Measurements from ENCODE around the gene KNCN.

The KNCN gene

GRCh38 chr1:46536527-46536926, 14.9 kb downstream of the KNCN start:
- H3K36me3 ChIP-seq (ENCODE audit: control insufficient read depth in 1 of 2, insufficient read depth in 2 of 2, low read length in 2 of 2): no peaks in the 10 kb centered on the region
- H2AFZ ChIP-seq (ENCODE audit: insufficient read depth, low read length, poor library complexity): no peak overlapping the region
- H3K23ac ChIP-seq (ENCODE audit: low read length): no peak overlapping the region
- H3K27me3 ChIP-seq (ENCODE audit: insufficient read depth, low read length): peaks cover 19% of the 10 kb centered on the region
- H4K8ac ChIP-seq (ENCODE audit: low read depth, low read length): no peak overlapping the region
- H3K4ac ChIP-seq (ENCODE audit: low read depth, low read length): no peak overlapping the region
- no peak overlapping the region for H3K9ac ChIP-seq (ENCODE audit: low read length)
- no peak overlapping the region for H3K18ac ChIP-seq (ENCODE audit: low read length)
- H4K12ac ChIP-seq (ENCODE audit: low read depth, low read length): no peak overlapping the region
- no CpG with 5 or more reads among the region's 1 CpG for WGBS (ENCODE audit: extremely low coverage, insufficient coverage, insufficient read length)
- DNase-seq: no peak
- H2BK120ac ChIP-seq (ENCODE audit: insufficient read depth, low read length, poor library complexity): no peak overlapping the region
- H2AK5ac ChIP-seq (ENCODE audit: low read length): no peak overlapping the region
- H3K27ac ChIP-seq (ENCODE audit: low read depth, low read length): no peak overlapping the region
- H3K4me1 ChIP-seq (ENCODE audit: control insufficient read depth in 1 of 2, insufficient read depth in 2 of 2, low read length in 2 of 2): peaks cover 0 to 3% of the 10 kb centered on the region in 2 experiments
- H3K4me3 ChIP-seq (ENCODE audit: low read depth, low read length): no peak overlapping the region
- peaks cover 2% of the 10 kb centered on the region for H3K9me3 ChIP-seq (ENCODE audit: insufficient read depth, low read depth, low read length)
- no peak overlapping the region for H3K4me2 ChIP-seq (ENCODE audit: low read length)
- H2BK5ac ChIP-seq (ENCODE audit: low read depth, low read length, poor library complexity): no peak overlapping the region
- no peak overlapping the region for H3K14ac ChIP-seq (ENCODE audit: low read length)
- no peak overlapping the region for H2BK12ac ChIP-seq (ENCODE audit: low read length)
- H3K79me1 ChIP-seq (ENCODE audit: low read length): no peaks in the 10 kb centered on the region
- no peaks in the 10 kb centered on the region for H3K79me2 ChIP-seq (ENCODE audit: control insufficient read depth, insufficient read depth, low read length, poor library complexity)
- H4K91ac ChIP-seq (ENCODE audit: low read depth, low read length): no peak overlapping the region

GRCh38 chr1:46535063-46535462, 16.4 kb downstream of the KNCN start:
- DNase-seq: peak; percentile 60 to 77
- H3K4me2 ChIP-seq (ENCODE audit: low read length): no peak overlapping the region
- H3K14ac ChIP-seq (ENCODE audit: low read length): no peak overlapping the region
- H3K79me1 ChIP-seq (ENCODE audit: low read length): no peaks in the 10 kb centered on the region
- H4K91ac ChIP-seq (ENCODE audit: low read depth, low read length): no peak overlapping the region
- H2AK5ac ChIP-seq (ENCODE audit: low read length): no peak overlapping the region
- no peak overlapping the region for H3K23ac ChIP-seq (ENCODE audit: low read length)
- peaks cover 19% of the 10 kb centered on the region for H3K27me3 ChIP-seq (ENCODE audit: insufficient read depth, low read length)
- H2AFZ ChIP-seq (ENCODE audit: insufficient read depth, low read length, poor library complexity): no peak overlapping the region
- H3K4me1 ChIP-seq (ENCODE audit: control insufficient read depth in 1 of 2, insufficient read depth in 2 of 2, low read length in 2 of 2): peaks cover 6 to 7% of the 10 kb centered on the region in 2 experiments
- no peaks in the 10 kb centered on the region for H3K79me2 ChIP-seq (ENCODE audit: control insufficient read depth, insufficient read depth, low read length, poor library complexity)
- H4K8ac ChIP-seq (ENCODE audit: low read depth, low read length): no peak overlapping the region
- no peak overlapping the region for H3K9ac ChIP-seq (ENCODE audit: low read length)
- no peaks in the 10 kb centered on the region for H3K36me3 ChIP-seq (ENCODE audit: control insufficient read depth in 1 of 2, insufficient read depth in 2 of 2, low read length in 2 of 2)
- H3K4me3 ChIP-seq (ENCODE audit: low read depth, low read length): no peak overlapping the region
- no peak overlapping the region for H2BK5ac ChIP-seq (ENCODE audit: low read depth, low read length, poor library complexity)
- H2BK120ac ChIP-seq (ENCODE audit: insufficient read depth, low read length, poor library complexity): no peak overlapping the region
- H4K12ac ChIP-seq (ENCODE audit: low read depth, low read length): no peak overlapping the region
- H2BK12ac ChIP-seq (ENCODE audit: low read length): no peak overlapping the region
- H3K27ac ChIP-seq (ENCODE audit: low read depth, low read length): no peak overlapping the region
- H3K4ac ChIP-seq (ENCODE audit: low read depth, low read length): no peak overlapping the region
- no CpG with 5 or more reads among the region's 2 CpGs for WGBS (ENCODE audit: extremely low coverage, insufficient coverage, insufficient read length)
- H3K9me3 ChIP-seq (ENCODE audit: insufficient read depth, low read depth, low read length): peaks cover 2% of the 10 kb centered on the region
- no peak overlapping the region for H3K18ac ChIP-seq (ENCODE audit: low read length)

GRCh38 chr1:46533179-46533864, 18.1 kb downstream of the KNCN start:
- H3K18ac ChIP-seq (ENCODE audit: low read length): no peak overlapping the region
- H3K9ac ChIP-seq (ENCODE audit: low read length): no peak overlapping the region
- H2BK5ac ChIP-seq (ENCODE audit: low read depth, low read length, poor library complexity): no peak overlapping the region
- H3K23ac ChIP-seq (ENCODE audit: low read length): no peak overlapping the region
- H3K4me3 ChIP-seq (ENCODE audit: low read depth, low read length): peak overlapping the region; percentile 60
- DNase-seq: peak in 1 of 2 donors; percentile 40
- no peaks in the 10 kb centered on the region for H3K79me2 ChIP-seq (ENCODE audit: control insufficient read depth, insufficient read depth, low read length, poor library complexity)
- H4K12ac ChIP-seq (ENCODE audit: low read depth, low read length): no peak overlapping the region
- H2BK12ac ChIP-seq (ENCODE audit: low read length): no peak overlapping the region
- H3K36me3 ChIP-seq (ENCODE audit: control insufficient read depth in 1 of 2, insufficient read depth in 2 of 2, low read length in 2 of 2): no peaks in the 10 kb centered on the region
- no peak overlapping the region for H2AFZ ChIP-seq (ENCODE audit: insufficient read depth, low read length, poor library complexity)
- no peak overlapping the region for H3K4ac ChIP-seq (ENCODE audit: low read depth, low read length)
- peak overlapping the region; percentile 86 for H3K4me2 ChIP-seq (ENCODE audit: low read length)
- H2AK5ac ChIP-seq (ENCODE audit: low read length): no peak overlapping the region
- peaks cover 2% of the 10 kb centered on the region for H3K9me3 ChIP-seq (ENCODE audit: insufficient read depth, low read depth, low read length)
- no peak overlapping the region for H2BK120ac ChIP-seq (ENCODE audit: insufficient read depth, low read length, poor library complexity)
- H4K91ac ChIP-seq (ENCODE audit: low read depth, low read length): no peak overlapping the region
- H3K14ac ChIP-seq (ENCODE audit: low read length): no peak overlapping the region
- no peaks in the 10 kb centered on the region for H3K79me1 ChIP-seq (ENCODE audit: low read length)
- peaks cover 6 to 7% of the 10 kb centered on the region in 2 experiments for H3K4me1 ChIP-seq (ENCODE audit: control insufficient read depth in 1 of 2, insufficient read depth in 2 of 2, low read length in 2 of 2)
- no peak overlapping the region for H4K8ac ChIP-seq (ENCODE audit: low read depth, low read length)
- peaks cover 21% of the 10 kb centered on the region for H3K27me3 ChIP-seq (ENCODE audit: insufficient read depth, low read length)
- H3K27ac ChIP-seq (ENCODE audit: low read depth, low read length): no peak overlapping the region
- WGBS (ENCODE audit: extremely low coverage, insufficient coverage, insufficient read length): no CpG with 5 or more reads among the region's 71 CpGs

- peaks cover 22% of the 10 kb centered on the region for H3K27me3 ChIP-seq (ENCODE audit: insufficient read depth, low read length)
- peak overlapping the region; percentile 60 for H3K4me3 ChIP-seq (ENCODE audit: low read depth, low read length)
- H2AFZ ChIP-seq (ENCODE audit: insufficient read depth, low read length, poor library complexity): no peak overlapping the region
- no peak overlapping the region for H3K9ac ChIP-seq (ENCODE audit: low read length)
- peak overlapping the region; percentile 86 for H3K4me2 ChIP-seq (ENCODE audit: low read length)
- no peak overlapping the region for H3K14ac ChIP-seq (ENCODE audit: low read length)
- no peak overlapping the region for H4K12ac ChIP-seq (ENCODE audit: low read depth, low read length)
- H2BK120ac ChIP-seq (ENCODE audit: insufficient read depth, low read length, poor library complexity): no peak overlapping the region
- no peaks in the 10 kb centered on the region for H3K79me2 ChIP-seq (ENCODE audit: control insufficient read depth, insufficient read depth, low read length, poor library complexity)
- DNase-seq: peak in 1 of 2 donors; percentile 51
- H3K4ac ChIP-seq (ENCODE audit: low read depth, low read length): no peak overlapping the region
- H2BK5ac ChIP-seq (ENCODE audit: low read depth, low read length, poor library complexity): no peak overlapping the region
- no peaks in the 10 kb centered on the region for H3K79me1 ChIP-seq (ENCODE audit: low read length)
- no peak overlapping the region for H4K8ac ChIP-seq (ENCODE audit: low read depth, low read length)
- no peak overlapping the region for H2BK12ac ChIP-seq (ENCODE audit: low read length)
- H3K36me3 ChIP-seq (ENCODE audit: control insufficient read depth in 1 of 2, insufficient read depth in 2 of 2, low read length in 2 of 2): no peaks in the 10 kb centered on the region
- no peak overlapping the region for H3K23ac ChIP-seq (ENCODE audit: low read length)
- peaks cover 6 to 7% of the 10 kb centered on the region in 2 experiments for H3K4me1 ChIP-seq (ENCODE audit: control insufficient read depth in 1 of 2, insufficient read depth in 2 of 2, low read length in 2 of 2)
- no peak overlapping the region for H3K18ac ChIP-seq (ENCODE audit: low read length)
- H3K9me3 ChIP-seq (ENCODE audit: insufficient read depth, low read depth, low read length): peaks cover 2% of the 10 kb centered on the region
- H4K91ac ChIP-seq (ENCODE audit: low read depth, low read length): no peak overlapping the region
- no peak overlapping the region for H2AK5ac ChIP-seq (ENCODE audit: low read length)
- no peak overlapping the region for H3K27ac ChIP-seq (ENCODE audit: low read depth, low read length)
- no CpG with 5 or more reads among the region's 31 CpGs for WGBS (ENCODE audit: extremely low coverage, insufficient coverage, insufficient read length)
Measured at GRCh38 chr1:46532498-46533178, 18.8 kb downstream of the KNCN start.
